Astrocyte of the cerebellum (primary cell): Measurements from ENCODE around the gene MEIS2.

Source experiments
- DNase-seq: peaks from one replicate; pipeline ENCODE4 v3.0.0-alpha.2; 2011; ENCODE audit warnings: low read depth
- H3K4me3 ChIP-seq: 2 replicates; pipeline ENCODE4 v1.5.1; 2011; ENCODE audit warnings: mild to moderate bottlenecking, low read depth, low read length, moderate library complexity
- in situ Hi-C: cut with HindIII; loops from 2 replicates; pipeline ENCODE4 v1.10.0; 2017; ENCODE audit warnings: low sequenced_read_pairs
- TF ChIP-seq, protein P1 (sequence below): IDR thresholded peaks from 2 replicates; pipeline ENCODE4 v1.5.1; 2012; ENCODE audit warnings: low read length, low read depth, moderate library complexity, mild to moderate bottlenecking; ENCODE audit errors: missing control alignments

The MEIS2 gene

DNA sequence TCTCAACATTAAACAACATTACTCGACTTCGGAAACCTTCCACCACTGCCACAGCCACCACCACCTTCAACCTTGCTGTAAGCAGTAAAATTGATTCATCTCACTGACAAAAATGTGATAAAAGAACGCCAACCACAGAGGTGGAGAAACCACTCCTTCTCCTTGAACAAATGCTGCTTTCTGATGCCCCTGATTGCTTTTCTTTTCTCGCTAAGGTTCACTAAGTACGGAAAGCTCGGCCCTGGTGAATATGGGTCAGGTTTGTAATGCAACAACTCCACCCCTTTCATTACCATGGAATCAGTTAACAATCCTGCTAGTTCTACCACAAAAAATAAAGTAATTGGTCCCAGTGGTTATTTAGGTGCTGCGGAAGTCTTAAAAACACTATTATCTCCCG, 44.9 kb downstream of the MEIS2 start:
- DNase-seq, result no peak
- TF ChIP-seq, protein P1, sequence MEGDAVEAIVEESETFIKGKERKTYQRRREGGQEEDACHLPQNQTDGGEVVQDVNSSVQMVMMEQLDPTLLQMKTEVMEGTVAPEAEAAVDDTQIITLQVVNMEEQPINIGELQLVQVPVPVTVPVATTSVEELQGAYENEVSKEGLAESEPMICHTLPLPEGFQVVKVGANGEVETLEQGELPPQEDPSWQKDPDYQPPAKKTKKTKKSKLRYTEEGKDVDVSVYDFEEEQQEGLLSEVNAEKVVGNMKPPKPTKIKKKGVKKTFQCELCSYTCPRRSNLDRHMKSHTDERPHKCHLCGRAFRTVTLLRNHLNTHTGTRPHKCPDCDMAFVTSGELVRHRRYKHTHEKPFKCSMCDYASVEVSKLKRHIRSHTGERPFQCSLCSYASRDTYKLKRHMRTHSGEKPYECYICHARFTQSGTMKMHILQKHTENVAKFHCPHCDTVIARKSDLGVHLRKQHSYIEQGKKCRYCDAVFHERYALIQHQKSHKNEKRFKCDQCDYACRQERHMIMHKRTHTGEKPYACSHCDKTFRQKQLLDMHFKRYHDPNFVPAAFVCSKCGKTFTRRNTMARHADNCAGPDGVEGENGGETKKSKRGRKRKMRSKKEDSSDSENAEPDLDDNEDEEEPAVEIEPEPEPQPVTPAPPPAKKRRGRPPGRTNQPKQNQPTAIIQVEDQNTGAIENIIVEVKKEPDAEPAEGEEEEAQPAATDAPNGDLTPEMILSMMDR, result no peak
- H3K4me3 ChIP-seq, result no peak overlapping the region
- in situ Hi-C loops, result no loop called here

DNA sequence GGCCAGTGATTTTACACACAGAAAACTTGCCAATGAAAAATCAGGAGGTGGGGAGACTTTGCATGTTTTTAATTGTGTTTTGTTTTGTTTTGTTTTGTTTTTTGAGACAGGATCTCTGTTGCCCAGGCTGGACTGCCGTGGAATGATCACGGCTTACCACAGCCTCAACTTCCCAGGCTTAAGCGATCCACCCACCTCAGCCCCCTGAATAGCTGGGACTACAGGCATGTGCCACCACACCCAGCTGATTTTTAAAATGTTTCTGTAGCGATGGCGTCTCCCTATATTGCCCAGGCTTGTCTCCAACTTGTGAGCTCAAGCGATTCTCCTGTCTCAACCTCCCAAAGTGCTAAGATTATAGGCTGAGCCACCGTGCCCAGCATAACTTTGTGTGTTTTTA, 46.0 kb downstream of the MEIS2 start:
- in situ Hi-C loops, result no loop called here

DNA sequence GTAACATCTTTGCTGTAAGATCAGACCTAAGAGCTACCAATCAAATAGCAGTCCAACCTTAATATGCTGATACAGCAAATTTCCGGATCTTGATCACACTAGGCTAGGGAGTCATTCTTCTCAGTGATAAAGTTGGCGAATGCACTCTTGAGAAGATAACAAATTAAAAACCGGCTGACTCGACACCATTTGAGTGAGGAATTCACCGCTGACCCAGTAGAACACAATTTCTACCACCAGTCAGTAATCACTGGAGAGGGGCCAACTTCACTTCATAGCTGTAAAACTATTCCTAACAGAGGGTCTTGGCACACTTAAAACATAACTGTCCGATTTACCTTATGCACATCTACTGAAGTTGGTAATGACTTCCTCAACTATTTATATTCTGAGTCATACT, 47.2 kb downstream of the MEIS2 start:
- no peak overlapping the region for H3K4me3 ChIP-seq
- peak; percentile 71 for DNase-seq
- in situ Hi-C loops, result no loop called here
- TF ChIP-seq, protein P1, result no peak

More for the DNA sequence above, 46.0 kb downstream of the MEIS2 start:
- no peak for DNase-seq
- no peak overlapping the region for H3K4me3 ChIP-seq
- TF ChIP-seq, protein P1, result no peak

DNA sequence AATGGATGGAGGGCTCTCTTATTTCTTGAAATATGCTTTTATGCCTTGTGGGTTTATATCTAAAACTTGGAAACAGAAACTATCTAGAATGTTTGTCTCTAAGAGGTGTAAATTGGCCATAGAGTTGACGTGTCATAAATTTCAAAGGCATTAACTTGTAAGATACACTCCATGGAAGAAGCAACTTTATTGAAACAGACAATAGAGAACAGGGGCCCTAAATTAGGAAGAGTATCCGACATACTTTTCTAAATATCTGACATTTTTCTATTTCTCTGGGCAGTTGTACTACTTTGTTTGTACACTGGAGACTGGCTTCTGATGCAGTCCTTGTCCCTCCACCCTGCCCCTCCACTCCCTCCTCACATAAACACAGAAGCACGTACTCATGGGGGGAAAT, 50.0 kb downstream of the MEIS2 start:
- TF ChIP-seq, protein P1, result no peak
- in situ Hi-C loops, result no loop called here
- no peak overlapping the region for H3K4me3 ChIP-seq
- DNase-seq, result no peak

DNA sequence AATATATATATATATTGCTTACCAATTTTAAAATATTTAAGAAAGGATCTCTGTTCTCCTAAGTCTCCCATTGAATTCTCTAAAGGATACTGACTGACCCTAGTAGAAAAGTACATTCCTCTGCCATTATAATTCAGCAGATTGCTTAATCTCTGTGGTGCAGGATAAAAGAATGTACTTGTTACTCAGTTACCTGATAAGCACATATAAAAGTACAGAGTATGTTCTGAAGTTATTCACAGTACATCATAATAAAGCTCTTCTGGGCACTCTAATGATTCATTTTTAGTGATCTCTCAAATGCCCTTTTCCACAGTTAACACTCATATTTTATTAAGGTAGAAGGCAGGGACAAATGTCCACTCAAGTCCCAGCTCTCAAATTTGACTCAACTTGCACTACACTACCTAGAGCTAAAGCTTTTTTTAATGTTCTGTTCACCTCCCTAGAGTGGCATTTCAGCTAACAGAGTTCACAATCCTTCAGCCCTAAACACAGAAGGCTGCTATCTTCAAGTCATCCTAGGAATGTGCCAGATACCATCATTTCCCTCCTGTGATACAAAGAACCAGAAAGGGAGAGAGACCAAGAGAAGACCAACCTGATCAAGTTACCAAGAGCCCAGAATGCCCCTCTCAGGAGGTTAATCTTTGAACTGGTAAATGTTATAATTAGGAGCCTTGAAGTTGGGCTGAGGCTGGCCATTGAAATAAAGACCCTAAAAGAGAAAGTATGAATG, 53.3 kb downstream of the MEIS2 start:
- H3K4me3 ChIP-seq, result no peak overlapping the region
- peak; percentile 23 for DNase-seq
- TF ChIP-seq, protein P1, result no peak
- in situ Hi-C loops, result no loop called here

DNA sequence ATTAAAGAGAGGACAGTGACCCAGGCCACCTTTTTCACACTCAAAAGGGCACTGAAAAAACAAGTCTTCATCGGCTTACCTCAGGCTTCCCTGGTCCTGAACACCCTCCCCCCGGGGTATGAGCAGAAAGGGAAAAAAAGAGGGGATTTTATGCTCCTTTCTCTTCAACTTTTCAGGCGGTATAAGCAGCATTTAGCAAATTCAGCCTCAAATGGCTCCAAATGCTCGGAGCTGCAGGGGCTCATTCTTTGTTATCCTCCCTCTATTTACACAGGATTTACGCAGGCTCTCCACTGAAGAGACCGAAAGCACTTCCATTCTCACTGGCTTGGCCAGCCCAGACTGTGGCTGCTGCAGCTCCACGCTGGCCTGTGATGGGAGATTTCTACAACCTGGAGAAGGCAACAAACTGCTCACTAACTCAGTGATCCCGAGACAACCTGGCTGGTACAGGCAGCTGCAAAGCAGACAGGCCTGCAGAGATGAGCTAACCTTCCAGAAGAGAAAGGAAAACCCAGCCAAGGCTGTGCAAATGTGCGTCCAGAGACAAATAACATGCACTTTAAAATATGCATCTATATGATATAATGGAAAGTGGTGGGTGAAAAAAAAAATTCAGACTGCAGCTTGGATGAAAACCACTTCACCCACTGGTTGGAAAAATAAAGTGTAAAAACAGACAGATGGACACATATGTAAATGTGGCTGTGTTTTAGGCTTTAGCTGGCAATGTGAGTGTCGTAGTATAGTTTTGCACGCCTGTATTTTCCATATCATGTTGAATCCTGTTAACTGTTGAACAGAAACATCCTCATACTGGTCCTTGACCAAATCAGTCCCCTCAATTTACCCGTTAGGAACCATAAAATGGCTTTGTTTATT, 54.2 kb downstream of the MEIS2 start:
- TF ChIP-seq, protein P1, result no peak
- no peak for DNase-seq
- in situ Hi-C loops, result no loop called here
- no peak overlapping the region for H3K4me3 ChIP-seq
